ENCODE results near the gene KNL1. TPM values are rescaled to one million over a fixed set of nuclear protein-coding genes. Genes with fewer than 3 reads are reported as not detected.

KNL1 gene
- total RNA-seq, 1 experiment from 2014 or later, result 19.7 TPM

GRCh38 chr15:40598126-40598525 lies 4.1 kb downstream of the KNL1 start:
- no peaks in the 10 kb centered on the region for H3K9me3 ChIP-seq (ENCODE audit: control insufficient read depth, low read depth, low read length)
- H2BK120ac ChIP-seq (ENCODE audit: low read depth, low read length, poor library complexity, severe bottlenecking), result no peak overlapping the region
- no peak overlapping the region for H3K56ac ChIP-seq (ENCODE audit: insufficient read length, low read depth, low read length)
- Mint-ChIP-seq H3K27me3 (ENCODE audit: low read depth) (peaks cover 2% of the 10 kb centered on the region), H3K4me3 (no peak overlapping the region), H3K36me3 (ENCODE audit: insufficient read depth in 1 of 3, low read depth in 3 of 3) (peaks cover 0 to 4% (median 0%) of the 10 kb centered on the region in 3 experiments; a peak in 2 of 7 replicates), H3K27ac (no peak overlapping the region), H3K4me1 (peaks cover 5 to 7% of the 10 kb centered on the region in 2 experiments), H3K9me3 (peaks cover 3 to 4% of the 10 kb centered on the region in 2 experiments; a peak in 3 of 5 replicates)
- H3K4me2 ChIP-seq (ENCODE audit: insufficient read depth, insufficient read length, low read length), result no peak overlapping the region
- no peaks in the 10 kb centered on the region for H3K27me3 ChIP-seq (ENCODE audit: insufficient read depth, low read length)
- H3K79me2 ChIP-seq (ENCODE audit: insufficient read depth, low read length), result no peaks in the 10 kb centered on the region; the same call in 1 of the 2 replicates
- no peak overlapping the region for H2BK5ac ChIP-seq (ENCODE audit: insufficient read length, low read length)
- no peak overlapping the region for H3K9ac ChIP-seq (ENCODE audit: extremely low read depth, insufficient read length, low read length)
- no peak overlapping the region for H4K91ac ChIP-seq (ENCODE audit: insufficient read length, low read depth, low read length)
- no peak overlapping the region for H3K14ac ChIP-seq (ENCODE audit: insufficient read depth, low read length)
- H3T11ph ChIP-seq (ENCODE audit: low read length), result no peak overlapping the region
- no peak overlapping the region for H3K23ac ChIP-seq (ENCODE audit: insufficient read length, low read depth, low read length)
- peaks cover 3% of the 10 kb centered on the region for H3K23me2 ChIP-seq (ENCODE audit: insufficient read length, low read depth, low read length, poor library complexity, severe bottlenecking)
- H2BK12ac ChIP-seq (ENCODE audit: insufficient read length, low read depth, low read length), result no peak overlapping the region
- no peak for DNase-seq
- no peak overlapping the region for H2AK5ac ChIP-seq (ENCODE audit: insufficient read length, low read length)
- no peak overlapping the region for H4K8ac ChIP-seq (replicated peaks; ENCODE audit: insufficient read length, low read depth, low read length)
- no peak overlapping the region for H2AFZ ChIP-seq (ENCODE audit: low read length)
- no peak overlapping the region for H2BK20ac ChIP-seq (ENCODE audit: low read depth, low read length, poor library complexity, severe bottlenecking)
- no peak for TF ChIP-seq CTCF (conservative IDR thresholded peaks at IDR 0.05)
- H3K18ac ChIP-seq (ENCODE audit: insufficient read length, low read depth, low read length), result no peak overlapping the region
- no peak overlapping the region for H4K5ac ChIP-seq (ENCODE audit: insufficient read length, low read depth, low read length)
- no peaks in the 10 kb centered on the region for H4K20me1 ChIP-seq (ENCODE audit: control insufficient read depth, insufficient read depth, insufficient read length)
- no peak overlapping the region for H2BK15ac ChIP-seq (ENCODE audit: low read depth, low read length)
- H3K79me1 ChIP-seq (ENCODE audit: insufficient read depth, low read depth, low read length, poor library complexity, severe bottlenecking), result peaks cover 2% of the 10 kb centered on the region
- no peaks in the 10 kb centered on the region; the same call in 1 of the 2 replicates for H3K4me1 ChIP-seq (ENCODE audit: insufficient read depth, low read length)
- WGBS (ENCODE audit: extremely low coverage, insufficient read length, low lambda C conversion rate), result no CpG with 5 or more reads among the region's 3 CpGs
- no peak overlapping the region for H3K4ac ChIP-seq (ENCODE audit: low read depth, low read length)
- no peak overlapping the region for H3K27ac ChIP-seq (ENCODE audit: insufficient read length, low read depth, low read length)
